Activated CD8-positive, alpha-beta memory T cell treated with anti-CD3 and anti-CD28 coated beads for 24 hours (primary cell): Measurements from ENCODE around the gene RALB.
"Not testable (repeated sequence)": the region's sequence is repeated elsewhere in the genome, so short reads cannot be mapped to it uniquely, and the experiment has no call there.

Experiments used
- DNase-seq: peaks from one replicate; pipeline ENCODE4 v3.0.0-alpha.2; 2020

RALB gene

DNA sequence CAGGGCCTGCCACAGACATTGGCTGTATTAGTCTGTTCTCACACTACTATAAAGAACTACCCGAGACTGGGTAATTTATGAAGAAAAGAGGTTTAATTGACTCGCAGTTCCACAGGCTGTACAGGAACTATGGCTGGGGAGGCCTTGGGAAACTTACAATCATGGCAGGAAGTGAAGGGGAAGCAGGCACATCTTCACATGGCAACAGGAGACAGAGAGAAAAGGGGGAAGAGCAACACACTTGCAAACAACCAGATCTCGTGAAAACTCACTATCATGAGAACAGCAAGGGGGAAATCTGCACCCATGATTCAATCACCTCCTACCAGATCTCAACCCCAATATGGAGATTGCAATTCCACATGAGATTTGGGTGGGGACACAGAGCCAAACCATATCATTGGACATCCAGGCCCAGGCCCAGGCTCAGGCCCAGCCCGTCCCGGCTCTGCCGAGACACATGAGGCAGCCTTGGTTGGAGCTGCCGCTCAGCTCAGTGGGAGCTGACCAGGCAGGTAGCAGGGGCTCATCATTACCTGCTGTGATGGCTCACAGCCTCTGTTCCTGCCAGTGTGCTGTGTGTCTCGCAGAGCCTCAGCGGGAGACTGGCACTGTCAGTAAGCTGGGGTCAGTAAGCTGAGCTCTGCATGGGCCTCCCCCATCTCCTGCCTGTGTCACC, 8.6 kb upstream of the RALB start:
- no peak for DNase-seq

DNA sequence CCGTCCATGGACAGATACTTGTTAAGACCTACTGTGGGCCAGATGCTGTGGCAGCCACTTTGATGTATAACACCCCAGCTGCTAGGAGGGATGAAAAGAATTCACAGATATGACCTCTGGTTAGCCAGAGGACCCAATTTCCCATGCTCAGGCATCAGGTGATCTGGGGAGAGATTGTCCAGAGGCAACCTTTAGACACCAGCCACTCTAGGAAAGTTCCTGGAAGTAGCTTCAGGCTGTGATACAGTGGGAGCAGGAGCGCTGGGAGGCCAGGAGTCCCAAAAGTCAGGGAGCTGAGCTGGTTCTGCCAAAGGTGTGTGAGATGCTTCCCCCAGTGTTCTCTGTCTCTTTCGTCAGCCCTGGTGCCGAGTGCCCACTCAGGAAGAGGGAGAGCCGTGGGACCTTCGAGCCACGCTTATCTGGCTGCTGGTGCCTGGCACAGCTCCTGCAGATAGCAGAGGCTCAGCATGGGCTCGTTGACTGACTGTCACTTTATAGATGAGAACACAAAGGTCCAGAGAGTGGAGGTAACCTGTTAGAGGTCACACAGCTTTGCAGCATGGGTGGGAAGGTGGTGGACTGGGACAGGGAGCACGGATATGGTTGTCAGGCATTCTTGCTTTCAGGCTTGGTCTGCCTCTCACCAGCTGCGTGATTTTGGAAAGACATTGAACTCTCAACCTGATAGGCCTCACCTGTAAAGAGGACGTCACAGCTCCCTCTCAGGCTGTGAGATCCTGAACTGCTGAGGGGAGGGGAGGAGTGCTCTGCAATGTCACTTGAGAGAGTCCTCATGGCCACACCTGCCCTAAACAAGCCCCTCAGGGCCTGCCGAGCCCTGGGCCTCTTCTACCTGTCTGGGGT, 7.8 kb upstream of the RALB start:
- no peak for DNase-seq

DNA sequence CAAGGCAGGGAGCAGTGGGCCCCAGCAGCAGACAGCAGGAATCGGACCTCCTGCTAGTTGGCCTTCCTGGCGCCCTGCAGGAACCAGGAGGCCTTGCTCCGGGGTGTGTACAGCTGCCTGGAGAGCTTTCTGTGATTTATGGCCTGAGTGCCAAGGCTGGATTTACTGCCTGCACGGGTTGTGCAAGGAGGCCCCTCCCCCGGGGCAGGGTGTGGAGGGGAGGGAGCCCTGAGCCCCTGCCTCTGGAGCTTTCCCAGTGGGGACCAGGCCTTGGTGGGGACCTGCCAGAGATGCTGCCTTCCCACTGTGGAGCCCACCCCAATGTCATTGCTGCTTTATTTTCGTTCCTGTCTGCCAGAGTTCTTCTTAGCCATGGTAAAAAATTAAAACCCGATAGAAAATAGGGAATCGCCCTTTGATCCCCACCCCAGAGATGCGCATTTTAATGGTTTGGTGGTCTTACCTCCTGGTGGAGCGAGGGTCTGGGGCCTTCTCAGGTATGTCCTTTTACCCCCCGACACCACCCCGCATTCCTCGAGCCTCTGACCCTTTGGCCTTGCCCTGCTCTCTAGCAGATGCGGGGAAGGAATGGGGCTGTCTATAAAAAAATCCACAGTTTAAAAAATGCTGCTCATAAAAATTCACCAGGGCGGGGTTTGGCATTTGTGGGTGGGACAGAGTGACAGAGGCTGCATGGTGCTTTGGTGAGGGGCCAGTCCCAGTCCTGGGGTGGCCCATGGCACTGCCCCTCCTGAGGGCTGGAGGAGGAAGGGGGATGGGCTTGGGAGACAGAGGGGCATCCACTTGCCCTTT, 6.9 kb upstream of the RALB start:
- no peak for DNase-seq

DNA sequence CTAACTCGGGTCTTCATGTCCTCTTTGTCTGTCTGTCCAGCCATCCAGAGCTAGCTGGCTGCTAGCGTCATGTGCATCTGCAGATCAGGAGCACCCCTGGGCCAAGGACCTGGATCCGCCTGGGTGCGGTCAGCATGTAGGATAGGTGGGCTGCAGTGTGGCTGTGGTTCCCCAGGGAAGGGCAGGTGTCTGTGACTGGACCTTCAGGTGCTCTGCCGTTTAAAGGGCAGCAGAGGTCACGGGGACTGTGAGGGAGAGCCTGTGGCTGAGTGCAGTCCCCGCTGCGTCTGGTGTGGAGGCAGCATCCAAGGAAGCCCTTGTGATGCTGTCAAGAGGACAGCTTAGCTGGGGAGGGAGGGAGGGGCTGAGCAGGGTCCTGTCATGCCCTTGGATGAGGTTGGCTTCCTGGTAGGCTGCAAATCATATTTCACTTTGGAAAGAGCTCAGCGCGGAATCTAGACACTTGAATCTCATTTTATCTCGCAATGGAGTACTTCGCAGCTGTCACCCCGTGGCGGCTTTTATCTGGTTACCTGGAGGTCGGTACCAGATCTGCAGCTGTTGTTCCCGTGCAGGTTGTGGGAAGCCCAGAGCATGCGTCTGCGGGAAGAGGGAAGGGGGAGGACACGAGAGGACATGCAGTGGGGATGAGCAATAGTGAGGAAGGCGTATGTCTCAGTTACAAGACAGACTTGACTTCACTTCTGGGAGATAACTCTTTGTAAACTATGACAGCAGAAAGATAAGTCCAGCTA, 5.9 kb upstream of the RALB start:
- DNase-seq = no peak

DNA sequence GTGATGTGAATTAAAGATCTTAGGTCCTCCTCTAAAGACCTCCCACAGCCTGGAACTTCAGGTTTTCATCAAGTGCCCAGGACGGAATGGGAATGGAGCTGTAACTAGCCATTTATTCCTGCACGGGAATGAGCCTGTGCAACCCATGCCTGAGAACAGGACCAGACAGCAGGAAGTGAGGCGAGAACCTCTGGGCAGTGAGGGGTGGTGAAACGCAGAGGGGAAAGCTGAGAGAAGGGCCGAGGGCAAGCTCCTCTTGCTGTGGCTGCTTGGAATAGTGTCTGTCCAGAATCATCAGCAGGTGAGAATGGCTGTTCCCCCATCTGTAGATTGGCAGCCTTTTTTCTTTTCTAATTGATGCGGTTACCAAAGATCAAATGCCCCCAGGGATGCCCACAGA, 4.8 kb upstream of the RALB start:
- DNase-seq = no peak

DNA sequence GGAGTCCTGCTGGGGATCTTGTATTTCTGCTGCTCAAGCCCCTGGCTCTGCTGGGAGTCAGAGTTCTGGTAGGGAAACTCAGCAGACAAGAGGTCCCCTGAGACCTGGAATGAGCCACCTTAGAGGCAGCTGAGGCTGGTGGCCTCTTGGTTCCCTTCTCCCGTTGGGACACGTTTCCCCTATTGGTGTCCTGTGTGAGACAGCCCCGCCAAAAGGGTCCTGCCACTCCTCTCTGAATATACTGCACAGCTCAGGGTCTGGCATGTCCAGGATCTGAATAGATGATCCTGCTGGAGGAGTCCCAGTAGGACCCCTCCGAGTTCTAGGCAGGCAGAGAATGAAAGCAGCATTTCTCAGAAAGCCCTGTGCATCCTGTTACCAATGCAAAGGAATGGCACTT, 2.0 kb upstream of the RALB start:
- DNase-seq = no peak

DNA sequence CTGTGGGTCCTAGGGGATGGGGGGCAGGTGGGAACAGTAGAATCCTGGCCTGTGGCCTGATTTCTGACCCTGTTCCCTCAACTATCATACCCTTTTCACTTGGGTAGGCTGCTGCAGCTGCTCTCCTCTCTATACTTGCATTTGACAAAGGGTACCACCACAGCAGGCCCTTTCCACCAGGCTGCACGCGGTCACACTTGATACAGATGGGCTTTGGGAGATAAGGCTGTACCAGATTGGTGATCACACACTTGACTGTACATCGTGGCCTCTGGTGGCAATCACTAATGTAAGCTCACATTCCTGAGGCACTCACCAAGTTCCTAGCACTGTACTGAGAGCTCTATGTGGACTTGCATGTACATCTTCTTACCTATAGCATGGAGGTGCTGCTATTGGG, 1.6 kb upstream of the RALB start:
- no peak for DNase-seq

DNA sequence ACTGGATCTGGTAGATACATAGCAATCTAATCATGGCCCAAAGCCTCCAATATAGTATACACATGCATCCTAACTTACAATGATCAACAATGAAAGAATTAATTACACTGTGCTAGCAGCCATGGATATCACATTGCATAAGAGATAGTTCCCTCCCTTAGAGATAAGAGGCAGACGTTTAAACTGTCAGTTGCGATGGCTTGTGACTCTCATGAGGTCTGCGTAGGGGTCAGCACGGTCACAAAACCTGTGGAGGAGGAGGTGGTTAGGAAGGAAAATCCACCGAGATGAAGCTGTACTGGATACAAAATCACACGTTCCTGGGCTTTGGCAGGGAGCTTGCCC, 800 bp upstream of the RALB start:
- DNase-seq = no peak

DNA sequence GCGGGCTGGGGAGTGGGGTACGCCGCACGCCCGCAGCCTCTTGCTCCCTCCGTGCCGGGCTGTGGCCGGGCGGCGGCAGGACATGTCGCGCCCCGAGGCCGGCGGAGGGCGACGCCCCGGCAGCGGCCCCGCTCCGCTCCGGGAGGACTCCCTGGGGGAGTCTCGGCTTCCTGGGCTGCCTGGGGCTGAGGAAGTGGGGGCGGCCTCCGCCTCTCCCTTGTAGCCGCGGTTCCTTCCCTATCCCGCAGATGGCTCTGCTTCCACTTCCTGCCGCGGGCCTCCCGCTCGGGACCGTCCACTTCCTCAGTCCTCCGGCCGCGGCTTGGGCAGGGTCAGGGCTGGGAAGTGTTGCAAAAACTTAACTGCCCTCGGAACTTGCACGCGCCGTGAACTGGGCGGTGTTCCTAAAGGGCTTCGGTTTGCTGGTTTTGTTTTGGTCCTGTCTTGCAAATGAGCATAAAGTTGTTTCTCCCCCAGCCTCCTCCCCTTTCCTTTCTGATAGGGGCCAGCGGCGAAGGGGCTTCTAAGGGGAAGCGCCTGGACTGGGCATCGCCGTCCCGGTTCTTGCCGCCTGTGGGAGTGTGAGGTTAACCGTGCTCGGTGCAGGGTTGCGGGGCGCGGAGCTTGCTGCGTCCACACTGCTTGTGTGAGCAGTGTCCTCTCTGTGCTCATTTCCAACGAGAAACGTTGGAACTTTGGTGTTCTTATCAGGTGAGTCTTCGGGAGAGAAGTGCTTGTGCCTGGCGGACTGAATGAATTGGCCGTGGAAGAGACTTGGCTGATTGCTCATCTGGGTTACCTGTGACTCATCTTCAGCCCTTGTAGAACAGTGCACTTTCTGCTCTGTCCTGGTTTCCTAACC, 600 bp downstream of the RALB start:
- peak; percentile 76 for DNase-seq

DNA sequence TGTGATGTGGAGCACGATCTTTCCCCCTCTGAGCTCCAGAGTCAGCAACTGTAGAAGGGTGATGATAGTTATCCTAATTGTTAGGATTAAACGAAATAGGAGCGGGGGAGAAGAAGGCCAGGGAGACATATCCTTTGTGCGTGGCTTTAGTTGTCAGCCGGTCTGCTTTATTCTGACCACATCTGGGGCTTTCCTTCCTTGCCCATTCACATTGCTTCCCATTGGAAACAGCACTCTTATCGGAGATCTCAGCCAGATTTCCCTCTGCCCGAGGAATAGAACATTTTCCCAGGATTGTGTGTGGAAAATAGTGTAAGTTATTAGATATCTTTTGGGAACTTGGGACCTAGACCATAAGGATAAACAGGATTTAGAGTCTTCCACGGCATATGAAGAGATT, 1.5 kb downstream of the RALB start:
- no peak for DNase-seq

DNA sequence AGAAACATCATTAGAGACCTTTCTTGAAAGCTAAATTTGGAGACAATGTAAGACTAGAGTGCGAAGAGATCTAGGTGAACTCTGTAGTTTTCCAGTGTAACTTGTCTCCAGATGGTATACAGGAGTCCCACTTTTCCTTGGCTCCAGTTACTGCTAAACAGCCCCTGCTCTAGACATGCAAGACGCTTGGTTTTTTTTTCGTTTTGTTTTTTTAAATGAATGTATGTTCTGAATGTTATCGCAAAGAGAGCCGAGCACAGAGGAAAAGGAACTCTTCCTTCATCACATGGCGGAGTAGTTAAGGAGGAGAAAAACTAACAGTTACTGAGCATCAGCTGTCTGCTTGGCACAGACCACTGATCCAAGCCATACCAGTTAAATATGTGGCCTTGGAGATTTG, 2.4 kb downstream of the RALB start:
- DNase-seq = no peak

DNA sequence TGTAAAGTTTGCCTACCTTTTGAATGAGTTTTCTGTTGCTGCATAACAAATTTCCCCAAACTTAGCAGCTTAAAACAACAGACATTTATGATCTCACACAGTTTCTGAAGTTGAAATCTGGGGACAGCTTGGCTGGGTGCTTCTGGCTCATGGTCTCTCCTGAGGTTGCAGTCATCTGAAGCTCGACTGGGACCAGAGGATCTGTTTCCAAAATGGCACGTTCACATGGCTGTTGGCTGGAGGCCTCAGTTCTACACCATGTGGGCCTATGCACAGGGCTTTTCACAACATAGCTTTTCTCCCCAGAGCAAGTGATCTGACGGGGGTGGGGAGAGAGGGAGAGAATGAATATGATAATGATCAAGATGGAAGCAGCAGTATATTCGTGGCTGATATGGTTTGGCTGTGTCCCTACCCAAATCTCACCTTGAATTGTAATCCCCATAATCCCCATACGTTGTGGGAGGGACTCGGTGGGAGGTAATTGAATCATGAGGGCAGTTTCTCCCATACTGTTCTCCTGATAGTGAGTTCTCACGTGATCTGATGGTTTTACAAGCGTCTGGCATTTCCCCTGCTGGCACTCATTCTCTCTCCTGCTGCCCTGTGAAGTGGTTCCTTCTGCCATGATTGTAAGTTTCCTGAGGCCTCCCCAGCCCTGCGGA, 3.5 kb downstream of the RALB start:
- DNase-seq = no peak

DNA sequence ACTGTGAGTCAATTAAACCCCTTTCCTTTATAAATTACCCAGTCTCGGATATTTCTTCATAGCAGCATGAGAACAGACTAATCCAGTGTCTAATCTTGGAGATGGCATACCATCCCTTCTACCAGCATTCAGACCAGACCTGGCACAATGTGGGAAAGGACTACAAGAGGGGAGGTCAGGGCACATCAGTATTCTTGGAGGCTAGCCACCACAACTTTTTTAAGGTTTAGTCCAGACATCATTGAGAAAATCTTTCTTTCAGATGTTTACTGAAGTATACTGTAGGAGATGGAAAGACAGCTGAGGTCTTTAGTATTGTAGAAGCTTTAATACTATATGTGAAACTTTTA, 4.0 kb downstream of the RALB start:
- DNase-seq = no peak

DNA sequence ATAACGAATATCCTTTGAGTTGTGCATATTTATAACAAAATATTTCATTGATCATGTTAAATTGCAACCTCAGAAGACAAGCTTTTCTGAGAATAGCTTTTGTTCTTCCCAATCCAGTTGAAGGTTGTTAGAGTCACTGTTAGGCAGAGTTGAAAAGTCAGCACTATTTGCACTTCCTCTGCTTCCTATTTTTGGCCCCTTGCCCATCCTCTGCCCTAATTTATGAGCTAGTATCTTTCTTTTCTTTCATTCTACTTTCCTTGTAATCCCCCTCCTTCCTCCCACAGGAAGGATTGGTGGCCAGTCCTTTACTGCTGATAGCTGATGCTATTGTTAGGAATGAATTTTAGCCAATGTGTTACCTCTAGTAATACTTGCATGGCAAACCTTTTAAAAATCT, 4.9 kb downstream of the RALB start:
- no peak for DNase-seq

DNA sequence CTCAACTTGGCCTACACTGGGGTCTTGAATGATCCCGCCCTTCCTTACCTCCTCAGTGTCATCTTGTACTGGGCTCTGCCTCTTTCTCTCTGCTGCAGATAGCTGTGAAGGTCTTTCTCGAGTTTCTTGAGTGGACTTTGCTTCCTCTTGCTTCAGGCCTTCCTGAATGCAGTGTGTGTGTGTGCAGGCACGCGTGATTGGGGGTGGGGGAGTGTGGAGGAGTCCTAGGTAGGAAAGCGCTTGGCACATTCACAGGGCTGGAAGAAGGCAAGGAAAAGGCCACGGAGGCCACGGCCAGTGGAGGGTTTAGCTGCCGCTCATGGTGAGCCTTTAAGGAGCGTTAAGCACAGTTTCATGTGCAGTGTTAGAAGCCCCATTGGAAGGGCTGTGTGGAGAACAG, 5.5 kb downstream of the RALB start:
- no peak for DNase-seq

DNA sequence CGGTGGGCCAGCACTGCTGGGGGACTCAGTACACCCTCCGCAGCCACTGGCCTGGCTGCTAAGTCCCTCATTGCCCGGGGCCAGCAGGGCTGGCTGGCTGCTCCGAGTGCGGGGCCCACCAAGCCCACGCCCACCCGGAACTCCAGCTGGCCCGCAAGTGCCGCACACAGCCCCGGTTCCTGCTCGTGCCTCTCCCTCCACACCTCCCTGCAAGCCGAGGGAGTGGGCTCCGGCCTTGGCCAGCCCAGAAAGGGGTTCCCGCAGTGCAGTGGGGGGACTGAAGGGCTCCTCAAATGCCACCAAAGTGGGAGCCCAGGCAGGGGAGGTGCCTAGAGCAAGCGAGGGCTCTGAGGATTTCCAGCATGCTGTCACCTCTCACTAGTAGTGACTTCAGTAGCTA, 7.3 kb downstream of the RALB start:
- not testable (repeated sequence) for DNase-seq

DNA sequence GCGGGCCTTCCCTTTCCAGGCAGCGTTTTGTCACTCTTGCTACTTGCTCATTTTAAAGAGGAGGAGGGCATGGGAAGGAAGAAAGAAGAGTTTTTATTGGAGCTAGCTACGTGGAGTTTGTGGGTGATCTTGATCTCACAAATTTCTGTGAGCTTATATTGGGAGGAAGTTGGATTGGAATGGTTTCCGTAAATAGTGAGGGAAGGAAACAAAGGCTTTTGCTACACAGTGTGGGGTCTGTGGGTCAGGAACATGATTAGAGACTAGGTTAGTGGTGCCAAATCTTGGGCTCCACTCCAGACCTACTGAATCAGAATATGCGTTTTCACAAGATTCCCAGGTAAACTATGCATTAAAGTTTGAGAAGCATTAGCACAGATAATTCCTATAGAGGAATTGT, 8.1 kb downstream of the RALB start:
- DNase-seq = no peak

DNA sequence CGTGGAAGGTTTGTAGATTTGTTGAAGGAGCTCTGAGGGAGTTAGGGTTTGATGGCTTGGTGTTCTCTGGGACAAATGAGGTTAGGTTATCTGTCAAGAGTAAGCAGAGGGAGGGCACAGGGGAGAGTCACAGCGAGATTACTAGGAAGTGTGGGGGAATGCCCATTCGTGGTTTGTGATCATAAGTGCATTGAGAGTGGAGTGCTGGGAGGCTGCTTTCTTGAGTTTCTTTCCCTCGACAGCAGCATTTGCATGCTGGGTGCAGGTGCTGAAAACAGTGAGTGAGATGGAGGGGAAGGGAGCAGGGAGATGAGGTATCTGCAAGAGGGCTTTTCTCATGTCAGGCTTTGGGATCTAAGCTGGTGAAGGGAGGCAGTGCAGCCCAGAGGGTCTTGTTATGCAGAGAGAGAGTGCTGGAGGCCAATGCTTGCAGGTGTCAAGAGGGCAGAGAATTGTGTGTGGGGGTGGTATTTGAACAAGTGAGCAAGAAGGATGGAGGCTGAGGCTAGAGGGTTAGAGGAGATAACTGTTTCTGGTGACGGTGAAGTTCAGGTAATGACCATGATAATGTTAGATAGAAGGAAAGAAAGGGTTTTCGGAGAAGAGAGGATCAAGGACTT, 8.8 kb downstream of the RALB start:
- peak; percentile 66 for DNase-seq

DNA sequence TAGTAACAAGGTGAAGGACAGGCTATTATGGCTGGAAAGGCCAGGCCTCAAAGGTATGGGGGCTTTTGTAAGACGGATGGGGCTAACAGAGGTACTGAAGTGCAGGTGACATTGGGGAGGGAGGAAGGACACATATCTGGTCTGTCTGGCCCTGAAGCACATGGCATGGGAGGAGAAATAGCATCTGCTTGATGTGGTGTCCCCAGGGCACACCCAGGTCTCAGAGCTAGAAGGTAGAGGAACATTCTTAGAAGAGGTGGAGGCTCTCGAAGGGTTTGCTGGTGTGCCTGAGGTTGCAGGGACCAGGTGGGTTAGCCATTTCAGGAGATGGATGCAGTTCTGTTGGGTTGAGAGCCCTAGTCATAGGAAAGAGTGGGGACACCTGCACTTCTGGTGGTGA, 9.5 kb downstream of the RALB start:
- no peak for DNase-seq

DNA sequence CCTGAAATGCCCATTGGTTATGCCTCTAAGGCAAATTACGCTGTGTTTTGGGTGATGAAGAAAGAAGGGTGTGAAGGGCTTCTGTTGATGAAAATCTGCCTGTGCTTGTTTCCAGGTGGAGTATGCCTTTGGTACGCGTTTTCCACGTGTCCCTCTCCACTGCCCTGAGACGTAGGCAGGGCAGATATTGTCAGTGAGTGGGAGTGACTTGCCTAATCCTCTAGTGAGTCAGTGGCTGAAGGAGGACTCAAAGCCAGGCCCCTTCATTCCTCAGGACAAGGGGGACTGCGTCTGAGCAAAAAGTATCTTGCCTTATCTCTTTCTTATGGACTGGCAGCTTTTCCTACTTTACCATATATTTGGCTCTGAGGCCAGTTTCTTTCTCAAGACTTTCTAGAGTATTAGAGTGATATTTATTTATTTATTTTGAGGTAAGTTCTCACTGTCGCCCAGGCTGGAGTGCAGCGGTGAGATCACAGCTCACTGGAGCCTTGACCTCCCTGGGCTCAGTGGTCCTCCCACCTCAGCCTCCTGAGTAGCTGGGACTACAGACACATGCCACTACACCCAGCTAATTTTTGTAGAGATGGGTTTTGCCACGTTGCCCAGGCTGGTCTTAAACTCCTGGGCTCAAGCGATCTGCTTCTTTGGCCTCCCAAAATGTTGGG, 10.2 kb downstream of the RALB start:
- DNase-seq = no peak

DNA sequence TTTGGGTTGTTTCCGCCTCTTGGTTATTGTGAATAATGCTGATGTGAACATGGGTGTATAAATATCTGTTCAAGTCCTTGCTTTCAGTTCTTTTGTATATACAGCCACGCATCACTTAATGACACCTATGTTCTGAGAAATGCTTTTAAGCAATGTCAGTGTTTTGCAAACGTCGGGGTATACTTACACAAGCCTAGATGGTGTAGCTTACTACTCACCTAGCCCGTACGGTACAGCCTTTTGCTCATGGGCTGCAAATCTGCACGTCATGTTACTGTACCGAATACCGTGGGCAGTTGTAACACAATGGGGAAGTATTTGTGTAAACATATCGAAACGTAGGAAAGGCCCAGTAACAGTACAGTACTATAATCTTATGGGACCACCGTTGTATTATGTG, 12.4 kb downstream of the RALB start:
- no peak for DNase-seq
